Measurements from ENCODE around the gene UBE2QL1.

The UBE2QL1 gene

GRCh38 chr5:6527749-6528455 lies 79.2 kb downstream of the UBE2QL1 start:
- Histone ChIP-seq H3F3A (ENCODE audit: insufficient read depth) (no peaks in the 10 kb centered on the region), H4K20me1 (ENCODE audit: low read depth, low read length) (no peaks in the 10 kb centered on the region), H3K9me2 (replicated peaks; ENCODE audit: insufficient read depth, low read length) (no peaks in the 10 kb centered on the region), H3K27ac (ENCODE audit: low read depth, low read length) (no peak overlapping the region), H3K4me3 (ENCODE audit: insufficient read depth, low read length, poor library complexity, severe bottlenecking) (no peak overlapping the region), H3K9ac (ENCODE audit: low read length) (no peak overlapping the region), H3K36me3 (ENCODE audit: low read length) (no peaks in the 10 kb centered on the region), H3K27me3 (ENCODE audit: low read length) (no peaks in the 10 kb centered on the region), H3K79me2 (ENCODE audit: insufficient read depth, low read length) (no peaks in the 10 kb centered on the region), H3K9me3 (ENCODE audit: insufficient read depth, low read length) (no peaks in the 10 kb centered on the region), H3K4me2 (ENCODE audit: low read depth, low read length, poor library complexity, severe bottlenecking) (no peak overlapping the region), H2AFZ (ENCODE audit: low read depth, low read length, severe bottlenecking) (no peak overlapping the region)
- no peak for TF ChIP-seq EZH2phosphoT487 (conservative IDR thresholded peaks at IDR 0.05; ENCODE audit: low read length)
- TF ChIP-seq, protein P1, sequence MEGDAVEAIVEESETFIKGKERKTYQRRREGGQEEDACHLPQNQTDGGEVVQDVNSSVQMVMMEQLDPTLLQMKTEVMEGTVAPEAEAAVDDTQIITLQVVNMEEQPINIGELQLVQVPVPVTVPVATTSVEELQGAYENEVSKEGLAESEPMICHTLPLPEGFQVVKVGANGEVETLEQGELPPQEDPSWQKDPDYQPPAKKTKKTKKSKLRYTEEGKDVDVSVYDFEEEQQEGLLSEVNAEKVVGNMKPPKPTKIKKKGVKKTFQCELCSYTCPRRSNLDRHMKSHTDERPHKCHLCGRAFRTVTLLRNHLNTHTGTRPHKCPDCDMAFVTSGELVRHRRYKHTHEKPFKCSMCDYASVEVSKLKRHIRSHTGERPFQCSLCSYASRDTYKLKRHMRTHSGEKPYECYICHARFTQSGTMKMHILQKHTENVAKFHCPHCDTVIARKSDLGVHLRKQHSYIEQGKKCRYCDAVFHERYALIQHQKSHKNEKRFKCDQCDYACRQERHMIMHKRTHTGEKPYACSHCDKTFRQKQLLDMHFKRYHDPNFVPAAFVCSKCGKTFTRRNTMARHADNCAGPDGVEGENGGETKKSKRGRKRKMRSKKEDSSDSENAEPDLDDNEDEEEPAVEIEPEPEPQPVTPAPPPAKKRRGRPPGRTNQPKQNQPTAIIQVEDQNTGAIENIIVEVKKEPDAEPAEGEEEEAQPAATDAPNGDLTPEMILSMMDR (IDR thresholded peaks at IDR 0.05; ENCODE audit: insufficient read depth, low read length, poor library complexity, severe bottlenecking): no peak

DNA sequence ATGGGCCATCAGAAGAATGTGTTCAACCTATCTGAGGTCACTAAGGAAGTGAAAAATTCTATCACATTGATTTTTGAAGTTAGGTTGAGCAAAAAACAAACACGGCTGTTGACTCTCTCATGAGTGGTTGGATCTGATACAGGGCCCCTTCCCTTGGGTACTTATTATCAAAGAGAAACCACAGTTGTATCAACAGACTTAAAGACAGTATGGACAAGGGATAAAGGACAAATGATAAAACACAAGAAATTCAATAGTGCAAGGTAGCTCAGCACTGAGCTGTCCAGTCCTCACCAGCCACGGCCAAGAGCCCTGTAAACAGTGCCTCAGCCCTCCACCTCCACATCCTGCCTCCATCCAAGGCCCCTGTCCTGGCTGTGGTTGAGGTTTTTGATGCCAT lies 86.9 kb downstream of the UBE2QL1 start:
- Histone ChIP-seq H3K4me2 (ENCODE audit: low read depth, low read length, poor library complexity, severe bottlenecking) (no peak overlapping the region), H3F3A (ENCODE audit: insufficient read depth) (no peaks in the 10 kb centered on the region), H4K20me1 (ENCODE audit: low read depth, low read length) (no peaks in the 10 kb centered on the region), H3K4me3 (ENCODE audit: insufficient read depth, low read length, poor library complexity, severe bottlenecking) (no peak overlapping the region), H3K27ac (ENCODE audit: low read depth, low read length) (no peak overlapping the region), H3K36me3 (ENCODE audit: low read length) (no peaks in the 10 kb centered on the region), H3K79me2 (ENCODE audit: insufficient read depth, low read length) (no peaks in the 10 kb centered on the region), H3K27me3 (ENCODE audit: low read length) (no peaks in the 10 kb centered on the region), H3K9ac (ENCODE audit: low read length) (no peak overlapping the region), H3K9me2 (replicated peaks; ENCODE audit: insufficient read depth, low read length) (no peaks in the 10 kb centered on the region), H2AFZ (ENCODE audit: low read depth, low read length, severe bottlenecking) (no peak overlapping the region), H3K9me3 (ENCODE audit: insufficient read depth, low read length) (no peaks in the 10 kb centered on the region)
- no peak for TF ChIP-seq EZH2phosphoT487 (conservative IDR thresholded peaks at IDR 0.05; ENCODE audit: low read length)
- TF ChIP-seq, protein P1 (IDR thresholded peaks at IDR 0.05; ENCODE audit: insufficient read depth, low read length, poor library complexity, severe bottlenecking): no peak

DNA sequence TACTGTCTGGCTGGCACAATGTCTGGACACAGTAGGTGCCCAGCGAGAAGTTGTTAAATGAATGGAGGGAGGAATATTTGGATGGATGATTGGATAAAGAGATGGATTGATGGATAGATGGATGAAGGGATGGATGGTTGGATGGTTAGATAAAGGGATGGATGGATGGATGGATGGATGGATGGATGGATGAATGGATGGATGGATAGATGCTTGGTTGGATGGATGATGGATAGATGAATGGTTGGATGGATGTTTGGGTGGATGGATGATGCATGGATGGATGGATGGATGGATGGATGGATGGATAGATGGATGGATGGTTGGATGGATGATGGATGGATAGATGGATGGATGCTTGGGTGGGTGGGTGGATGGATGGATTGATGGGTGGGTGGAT lies 90.4 kb downstream of the UBE2QL1 start:
- H3F3A ChIP-seq (ENCODE audit: insufficient read depth): no peaks in the 10 kb centered on the region
- no peak overlapping the region for H3K4me2 ChIP-seq (ENCODE audit: low read depth, low read length, poor library complexity, severe bottlenecking)
- no peak overlapping the region for H3K4me3 ChIP-seq (ENCODE audit: insufficient read depth, low read length, poor library complexity, severe bottlenecking)
- no peak overlapping the region for H3K9ac ChIP-seq (ENCODE audit: low read length)
- TF ChIP-seq, protein P1 (IDR thresholded peaks at IDR 0.05; ENCODE audit: insufficient read depth, low read length, poor library complexity, severe bottlenecking): no peak
- TF ChIP-seq EZH2phosphoT487 (conservative IDR thresholded peaks at IDR 0.05; ENCODE audit: low read length): no peak
- H3K9me3 ChIP-seq (ENCODE audit: insufficient read depth, low read length): no peaks in the 10 kb centered on the region
- no peaks in the 10 kb centered on the region for H4K20me1 ChIP-seq (ENCODE audit: low read depth, low read length)
- H3K79me2 ChIP-seq (ENCODE audit: insufficient read depth, low read length): no peaks in the 10 kb centered on the region
- H3K27ac ChIP-seq (ENCODE audit: low read depth, low read length): no peak overlapping the region
- H3K36me3 ChIP-seq (ENCODE audit: low read length): no peaks in the 10 kb centered on the region
- H3K27me3 ChIP-seq (ENCODE audit: low read length): no peaks in the 10 kb centered on the region
- no peaks in the 10 kb centered on the region for H3K9me2 ChIP-seq (replicated peaks; ENCODE audit: insufficient read depth, low read length)
- H2AFZ ChIP-seq (ENCODE audit: low read depth, low read length, severe bottlenecking): no peak overlapping the region

Data from SU-DHL-6 (cell line).